ENCODE data around the gene SH2D1B.

DNA sequence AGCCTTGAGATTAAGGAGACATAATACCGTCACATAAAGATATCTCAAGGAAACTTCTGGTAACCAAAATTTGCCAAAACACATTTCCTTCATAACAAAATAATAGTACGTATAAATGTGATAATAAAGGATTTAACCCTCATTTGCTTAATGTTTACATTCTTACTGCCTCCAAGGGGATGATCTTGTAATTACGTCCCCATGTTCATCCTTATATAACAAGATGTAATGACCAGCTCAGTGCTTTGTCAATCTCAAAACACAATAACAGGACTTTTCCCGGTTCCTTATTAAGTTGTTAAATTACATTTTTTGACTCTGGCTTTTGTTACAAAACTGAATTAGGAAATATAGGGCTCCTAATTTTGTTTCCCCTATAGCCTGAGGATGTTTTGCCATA lies 44.4 kb upstream of the SH2D1B start:
- TF ChIP-seq, protein P1, sequence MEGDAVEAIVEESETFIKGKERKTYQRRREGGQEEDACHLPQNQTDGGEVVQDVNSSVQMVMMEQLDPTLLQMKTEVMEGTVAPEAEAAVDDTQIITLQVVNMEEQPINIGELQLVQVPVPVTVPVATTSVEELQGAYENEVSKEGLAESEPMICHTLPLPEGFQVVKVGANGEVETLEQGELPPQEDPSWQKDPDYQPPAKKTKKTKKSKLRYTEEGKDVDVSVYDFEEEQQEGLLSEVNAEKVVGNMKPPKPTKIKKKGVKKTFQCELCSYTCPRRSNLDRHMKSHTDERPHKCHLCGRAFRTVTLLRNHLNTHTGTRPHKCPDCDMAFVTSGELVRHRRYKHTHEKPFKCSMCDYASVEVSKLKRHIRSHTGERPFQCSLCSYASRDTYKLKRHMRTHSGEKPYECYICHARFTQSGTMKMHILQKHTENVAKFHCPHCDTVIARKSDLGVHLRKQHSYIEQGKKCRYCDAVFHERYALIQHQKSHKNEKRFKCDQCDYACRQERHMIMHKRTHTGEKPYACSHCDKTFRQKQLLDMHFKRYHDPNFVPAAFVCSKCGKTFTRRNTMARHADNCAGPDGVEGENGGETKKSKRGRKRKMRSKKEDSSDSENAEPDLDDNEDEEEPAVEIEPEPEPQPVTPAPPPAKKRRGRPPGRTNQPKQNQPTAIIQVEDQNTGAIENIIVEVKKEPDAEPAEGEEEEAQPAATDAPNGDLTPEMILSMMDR (IDR thresholded peaks at IDR 0.05) = no peak
- TF ChIP-seq POLR2AphosphoS5 (IDR thresholded peaks at IDR 0.05) (no peak), EP300 (IDR thresholded peaks at IDR 0.05) (no peak)

Measured in upper lobe of left lung (tissue), 4 donors.